Breast epithelium (tissue), 3 donors: ENCODE results near the gene IMPA2.

Source experiments
- POLR2AphosphoS5 ChIP-seq, 3 donors: sonication (generic); formaldehyde crosslinking; IDR thresholded peaks; one replicate each; pipeline ENCODE4 v1.6.1; 2017; ENCODE audit warnings: antibody characterized with exemption in 3 of 3
- TF ChIP-seq, protein P1 (sequence below), 3 donors: fragments of 450-650 bp; IDR thresholded peaks; one replicate each; pipeline ENCODE4 v1.5.1; 2016 to 2017; ENCODE audit warnings: antibody characterized with exemption in 3 of 3, mild to moderate bottlenecking in 3 of 3, moderate library complexity in 3 of 3

DNA sequence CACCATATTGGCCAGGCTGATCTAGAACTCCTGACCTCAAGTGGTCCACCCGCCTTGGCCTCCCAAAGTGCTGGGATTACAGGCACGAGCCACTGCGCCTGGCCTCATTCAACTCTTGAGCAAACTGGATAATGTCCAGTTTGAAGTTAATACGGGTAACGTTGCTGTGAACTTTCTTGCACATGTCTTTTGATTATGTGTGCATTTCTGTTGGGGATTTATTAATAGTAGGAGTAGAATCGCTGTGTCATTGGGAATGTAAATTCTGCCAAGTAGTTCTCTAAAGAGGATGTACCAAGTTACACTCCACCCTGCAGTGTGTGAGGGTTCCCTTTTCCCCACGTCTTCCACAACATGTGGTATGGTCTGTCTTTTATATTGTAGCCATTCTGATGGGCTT lies 6.2 kb downstream of the IMPA2 start:
- TF ChIP-seq, protein P1, sequence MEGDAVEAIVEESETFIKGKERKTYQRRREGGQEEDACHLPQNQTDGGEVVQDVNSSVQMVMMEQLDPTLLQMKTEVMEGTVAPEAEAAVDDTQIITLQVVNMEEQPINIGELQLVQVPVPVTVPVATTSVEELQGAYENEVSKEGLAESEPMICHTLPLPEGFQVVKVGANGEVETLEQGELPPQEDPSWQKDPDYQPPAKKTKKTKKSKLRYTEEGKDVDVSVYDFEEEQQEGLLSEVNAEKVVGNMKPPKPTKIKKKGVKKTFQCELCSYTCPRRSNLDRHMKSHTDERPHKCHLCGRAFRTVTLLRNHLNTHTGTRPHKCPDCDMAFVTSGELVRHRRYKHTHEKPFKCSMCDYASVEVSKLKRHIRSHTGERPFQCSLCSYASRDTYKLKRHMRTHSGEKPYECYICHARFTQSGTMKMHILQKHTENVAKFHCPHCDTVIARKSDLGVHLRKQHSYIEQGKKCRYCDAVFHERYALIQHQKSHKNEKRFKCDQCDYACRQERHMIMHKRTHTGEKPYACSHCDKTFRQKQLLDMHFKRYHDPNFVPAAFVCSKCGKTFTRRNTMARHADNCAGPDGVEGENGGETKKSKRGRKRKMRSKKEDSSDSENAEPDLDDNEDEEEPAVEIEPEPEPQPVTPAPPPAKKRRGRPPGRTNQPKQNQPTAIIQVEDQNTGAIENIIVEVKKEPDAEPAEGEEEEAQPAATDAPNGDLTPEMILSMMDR (IDR thresholded peaks at IDR 0.05) = no peak
- TF ChIP-seq POLR2AphosphoS5 (IDR thresholded peaks at IDR 0.05) = no peak
